IPS DF 19.7 (cell line): ENCODE results near the gene C11orf87.
A peak's percentile ranks its signal among the peaks of the same experiment; 100 is the strongest.

Source experiments
- DNase-seq: peaks from one replicate; pipeline ENCODE4 v3.0.0-alpha.2; 2013; ENCODE audit warnings: low read depth, low spot score

The C11orf87 gene

GRCh38 chr11:109421981-109422869 lies at the start of gene C11orf87:
C11orf87 (plus strand) TSS chr11:109422190; CDS start chr11:109423634, 1,444 bp downstream.
- no peak for DNase-seq

- DNase-seq = no peak
Measured at GRCh38 chr11:109374032-109374431, 48.0 kb upstream of the C11orf87 start.

GRCh38 chr11:109374441-109374840 lies 47.5 kb upstream of the C11orf87 start:
- no peak for DNase-seq

- DNase-seq = no peak
Measured at GRCh38 chr11:109377039-109377742, 44.8 kb upstream of the C11orf87 start.

- DNase-seq = no peak
Measured at GRCh38 chr11:109378034-109378433, 44.0 kb upstream of the C11orf87 start.

- no peak for DNase-seq
Measured at GRCh38 chr11:109383306-109383705, 38.7 kb upstream of the C11orf87 start.

GRCh38 chr11:109384873-109385272 lies 37.1 kb upstream of the C11orf87 start:
- no peak for DNase-seq

GRCh38 chr11:109388982-109389381 lies 33.0 kb upstream of the C11orf87 start:
- no peak for DNase-seq

GRCh38 chr11:109390752-109391151 lies 31.2 kb upstream of the C11orf87 start:
- DNase-seq = peak; percentile 35

GRCh38 chr11:109401545-109401944 lies 20.4 kb upstream of the C11orf87 start:
- DNase-seq = no peak

- DNase-seq = no peak
Measured at GRCh38 chr11:109405671-109406070, 16.3 kb upstream of the C11orf87 start.

- no peak for DNase-seq
Measured at GRCh38 chr11:109416601-109417000, 5.4 kb upstream of the C11orf87 start.

- no peak for DNase-seq
Measured at GRCh38 chr11:109422870-109423465, 978 bp downstream of the C11orf87 start.

GRCh38 chr11:109423466-109424190 lies 1.6 kb downstream of the C11orf87 start:
- DNase-seq = no peak

GRCh38 chr11:109424901-109425300 lies 2.9 kb downstream of the C11orf87 start:
- no peak for DNase-seq

- no peak for DNase-seq
Measured at GRCh38 chr11:109425554-109425953, 3.6 kb downstream of the C11orf87 start.

- no peak for DNase-seq
Measured at GRCh38 chr11:109426442-109427240, 4.7 kb downstream of the C11orf87 start.

- no peak for DNase-seq
Measured at GRCh38 chr11:109432105-109432504, 10.1 kb downstream of the C11orf87 start.

GRCh38 chr11:109433753-109434256 lies 11.8 kb downstream of the C11orf87 start:
- no peak for DNase-seq

GRCh38 chr11:109435121-109435742 lies 13.2 kb downstream of the C11orf87 start:
- DNase-seq = no peak
